Measurements from ENCODE around the gene RNF207. TPM values are rescaled to one million over a fixed set of nuclear protein-coding genes. Genes with fewer than 3 reads are reported as not detected.

The RNF207 gene
- total and polyA plus RNA-seq, 2 of the 4 experiments (the other 2 are of a cell fraction) = 2.7 to 17.2 TPM

GRCh38 chr1:6257541-6258069, 51.7 kb downstream of the RNF207 start:
- Histone ChIP-seq H3K56ac (ENCODE audit: extremely low read depth, insufficient read depth, low read length) (no peak overlapping the region), H4K8ac (ENCODE audit: low read depth in 2 of 2, low read length in 2 of 2) (no peak overlapping the region), H2AK5ac (ENCODE audit: low read depth, low read length) (no peak overlapping the region), H2BK5ac (ENCODE audit: low read depth, low read length, poor library complexity, severe bottlenecking) (no peak overlapping the region), H2BK20ac (ENCODE audit: low read depth, low read length) (no peak overlapping the region), H3K4me3 (ENCODE audit: insufficient read depth, low read depth, low read length) (no peak overlapping the region), H3K18ac (ENCODE audit: low read depth, low read length) (no peak overlapping the region), H3K27ac (ENCODE audit: insufficient read depth, low read length) (no peak overlapping the region), H3K27me3 (ENCODE audit: control insufficient read depth, insufficient read depth, low read length) (no peaks in the 10 kb centered on the region), H3K14ac (replicated peaks; ENCODE audit: low read depth, low read length) (no peak overlapping the region), H3K79me1 (ENCODE audit: low read depth in 1 of 2, low read length in 2 of 2) (no peaks in the 10 kb centered on the region), H3K9ac (ENCODE audit: low read depth, low read length) (no peak overlapping the region), H3K36me3 (ENCODE audit: control insufficient read depth, insufficient read depth, low read length) (no peaks in the 10 kb centered on the region), H3K23ac (ENCODE audit: low read depth, low read length) (no peak overlapping the region), H2BK120ac (ENCODE audit: low read depth, low read length) (no peak overlapping the region), H3K4ac (ENCODE audit: low read depth, low read length) (no peak overlapping the region), H3K9me1 (ENCODE audit: insufficient read depth, low read length) (no peaks in the 10 kb centered on the region), H4K91ac (ENCODE audit: insufficient read depth, low read depth, low read length) (no peak overlapping the region), H2AFZ (replicated peaks; ENCODE audit: low read length, poor library complexity) (no peak overlapping the region), H3K4me2 (ENCODE audit: low read depth, low read length) (no peak overlapping the region), H3K9me3 (ENCODE audit: control insufficient read depth, insufficient read depth, low read length) (no peaks in the 10 kb centered on the region), H4K5ac (ENCODE audit: low read depth, low read length) (no peak overlapping the region), H2AK9ac (replicated peaks; ENCODE audit: low read depth, low read length, poor library complexity) (no peak overlapping the region), H3K4me1 (ENCODE audit: control insufficient read depth, insufficient read depth, low read length) (peaks cover 2% of the 10 kb centered on the region; the same call in 1 of the 2 replicates), H4K20me1 (ENCODE audit: insufficient read depth, low read length) (peaks cover 4% of the 10 kb centered on the region), H2BK15ac (ENCODE audit: low read depth, low read length) (no peak overlapping the region)
- BruUV-seq (replicated peaks) = no TSS peak
- ChIA-PET POLR2A (ENCODE audit: unreplicated experiment) (no interaction called here), CTCF (interaction anchor here (0.6 kb wide), 1 partner anchor 266 kb away, joined by 3 read pairs; no protein-coding TSS in a partner anchor)
- in situ Hi-C loops (cut with MboI; ENCODE audit: low sequenced_read_pairs) = loop anchor here (10.0 kb wide), 1 partner anchor 147 kb away; no protein-coding TSS in a partner anchor
- no peak for TF ChIP-seq RFX5 (IDR thresholded peaks at IDR 0.05; ENCODE audit: low read depth, low read length)
- no peak for TF ChIP-seq POLR2A (IDR thresholded peaks at IDR 0.05; ENCODE audit: low read depth, low read length)
- no peak for TF ChIP-seq CEBPB (IDR thresholded peaks at IDR 0.05; ENCODE audit: low read depth, low read length)
- TF ChIP-seq MAFK (IDR thresholded peaks at IDR 0.05; ENCODE audit: low read depth, low read length) = no peak
- TF ChIP-seq USF2 (IDR thresholded peaks at IDR 0.05; ENCODE audit: low read depth, low read length) = no peak
- TF ChIP-seq RAD21 (IDR thresholded peaks at IDR 0.05; ENCODE audit: low read length) = no peak
- no peak for TF ChIP-seq CHD1 (IDR thresholded peaks at IDR 0.05; ENCODE audit: low read depth, low read length)
- DNase-seq = no peak
- dilution Hi-C loops (cut with HindIII; ENCODE audit: low sequenced_read_pairs, unreplicated experiment) = no loop called here
- ATAC-seq (ENCODE audit: low read depth) = no peak
- no CpG with 5 or more reads among the region's 8 CpGs for WGBS, 2 experiments (ENCODE audit: extremely low coverage in 2 of 2, insufficient read length in 1 of 2)
- intact Hi-C loops (cut with micrococcal nuclease) = no loop called here
